Glutamatergic neuron (in vitro differentiated cells): Measurements from ENCODE around the gene ADAT1. TPM values are rescaled to one million over a fixed set of nuclear protein-coding genes. Genes with fewer than 3 reads are reported as not detected.

ENCODE experiments used
- DNase-seq: peaks from one replicate; pipeline ENCODE4 v3.0.0; 2022
- H3K27ac Mint-ChIP-seq: one replicate; pipeline ENCODE4 v1.8.0; 2020; ENCODE audit warnings: mild to moderate bottlenecking, mixed read lengths, inconsistent platforms; ENCODE audit not compliant: unreplicated experiment
- H3K27me3 Mint-ChIP-seq: one replicate; pipeline ENCODE4 v1.8.0; 2020; ENCODE audit warnings: mild to moderate bottlenecking, moderate library complexity, mixed read lengths, inconsistent platforms; ENCODE audit not compliant: unreplicated experiment
- H3K36me3 Mint-ChIP-seq: one replicate; pipeline ENCODE4 v1.8.0; 2020; ENCODE audit warnings: mild to moderate bottlenecking, mixed read lengths, inconsistent platforms; ENCODE audit not compliant: unreplicated experiment
- H3K4me1 Mint-ChIP-seq: one replicate; pipeline ENCODE4 v1.8.0; 2020; ENCODE audit warnings: mild to moderate bottlenecking, low read depth, mixed read lengths, inconsistent platforms; ENCODE audit not compliant: unreplicated experiment
- H3K4me3 Mint-ChIP-seq: one replicate; pipeline ENCODE4 v1.8.0; 2020; ENCODE audit warnings: mild to moderate bottlenecking, mixed read lengths, inconsistent platforms; ENCODE audit not compliant: unreplicated experiment
- H3K9me3 Mint-ChIP-seq: one replicate; pipeline ENCODE4 v1.8.0; 2020; ENCODE audit warnings: mild to moderate bottlenecking, moderate library complexity, mixed read lengths, inconsistent platforms; ENCODE audit not compliant: unreplicated experiment
- total RNA-seq: library from RNA; stranded (reverse); fragmentation: NEBNext Ultra II Directional; extraction: Animal tissue kit (Norgen Biotek cat#: 25700); gene quantifications from one replicate; pipeline ENCODE4 v1.2.1, GENCODE V29; 2021; ENCODE audit not compliant: unreplicated experiment
- TF ChIP-seq, protein P1 (sequence below): fragments of 200-600 bp; sonication (generic); IDR thresholded peaks from one replicate; pipeline ENCODE4 v1.5.0; 2021; ENCODE audit not compliant: partially characterized antibody, unreplicated experiment

Gene ADAT1
- total RNA-seq, 1 donor from 2014 or later = 80.1 TPM

DNA sequence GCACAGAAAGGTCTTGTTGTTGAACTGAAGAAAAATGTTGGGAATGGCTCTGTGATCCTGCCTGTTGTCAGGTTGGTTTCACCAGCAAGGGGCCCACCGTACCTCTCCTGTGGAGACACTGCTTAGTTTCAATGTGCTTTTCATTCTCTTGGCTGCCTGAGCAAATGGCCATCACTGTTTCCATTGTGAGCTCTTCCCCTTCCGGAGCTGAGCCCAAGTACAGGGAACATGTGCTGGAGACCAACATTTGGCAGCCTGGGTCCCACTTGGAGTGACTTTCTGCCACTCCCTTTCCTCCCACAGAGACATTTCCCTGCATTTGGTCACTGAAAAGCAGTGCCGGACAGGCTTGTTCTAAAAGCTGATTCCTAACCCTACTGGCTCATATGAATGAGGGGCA, 33.8 kb downstream of the ADAT1 start:
- peaks cover 2% of the 10 kb centered on the region for H3K27me3 Mint-ChIP-seq
- no peak overlapping the region for H3K27ac Mint-ChIP-seq

DNA sequence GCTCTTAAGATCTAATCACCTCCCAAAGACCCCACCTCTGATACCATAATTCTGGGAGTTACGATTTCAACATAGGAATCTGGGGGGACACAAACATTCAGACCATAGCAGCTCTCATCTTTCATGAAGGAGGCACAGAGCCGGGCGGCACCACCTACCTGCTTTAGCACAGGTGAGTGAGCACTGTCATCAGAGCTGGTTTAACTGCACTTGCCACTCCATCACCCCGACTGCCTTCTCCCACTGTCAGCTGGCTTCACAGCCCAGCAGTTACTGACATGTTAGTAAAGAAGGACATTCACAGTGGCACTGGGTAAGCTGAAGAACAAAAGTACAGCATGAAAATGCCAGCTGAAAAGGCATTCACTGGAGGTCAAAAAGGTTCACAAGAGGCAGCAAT, 34.4 kb downstream of the ADAT1 start:
- TF ChIP-seq, protein P1, sequence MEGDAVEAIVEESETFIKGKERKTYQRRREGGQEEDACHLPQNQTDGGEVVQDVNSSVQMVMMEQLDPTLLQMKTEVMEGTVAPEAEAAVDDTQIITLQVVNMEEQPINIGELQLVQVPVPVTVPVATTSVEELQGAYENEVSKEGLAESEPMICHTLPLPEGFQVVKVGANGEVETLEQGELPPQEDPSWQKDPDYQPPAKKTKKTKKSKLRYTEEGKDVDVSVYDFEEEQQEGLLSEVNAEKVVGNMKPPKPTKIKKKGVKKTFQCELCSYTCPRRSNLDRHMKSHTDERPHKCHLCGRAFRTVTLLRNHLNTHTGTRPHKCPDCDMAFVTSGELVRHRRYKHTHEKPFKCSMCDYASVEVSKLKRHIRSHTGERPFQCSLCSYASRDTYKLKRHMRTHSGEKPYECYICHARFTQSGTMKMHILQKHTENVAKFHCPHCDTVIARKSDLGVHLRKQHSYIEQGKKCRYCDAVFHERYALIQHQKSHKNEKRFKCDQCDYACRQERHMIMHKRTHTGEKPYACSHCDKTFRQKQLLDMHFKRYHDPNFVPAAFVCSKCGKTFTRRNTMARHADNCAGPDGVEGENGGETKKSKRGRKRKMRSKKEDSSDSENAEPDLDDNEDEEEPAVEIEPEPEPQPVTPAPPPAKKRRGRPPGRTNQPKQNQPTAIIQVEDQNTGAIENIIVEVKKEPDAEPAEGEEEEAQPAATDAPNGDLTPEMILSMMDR = no peak
- no peaks in the 10 kb centered on the region for H3K36me3 Mint-ChIP-seq
- H3K9me3 Mint-ChIP-seq = peaks cover 4% of the 10 kb centered on the region
- H3K4me3 Mint-ChIP-seq = no peak overlapping the region
- DNase-seq = no peak
- peaks cover 16% of the 10 kb centered on the region for H3K4me1 Mint-ChIP-seq
- no peak overlapping the region for H3K27ac Mint-ChIP-seq
- H3K27me3 Mint-ChIP-seq = peaks cover 2% of the 10 kb centered on the region

More for the DNA sequence above, 33.8 kb downstream of the ADAT1 start:
- TF ChIP-seq, protein P1 = no peak
- Mint-ChIP-seq H3K36me3 (no peaks in the 10 kb centered on the region), H3K9me3 (peaks cover 4% of the 10 kb centered on the region), H3K4me1 (peaks cover 22% of the 10 kb centered on the region), H3K4me3 (no peak overlapping the region)
- DNase-seq = no peak

DNA sequence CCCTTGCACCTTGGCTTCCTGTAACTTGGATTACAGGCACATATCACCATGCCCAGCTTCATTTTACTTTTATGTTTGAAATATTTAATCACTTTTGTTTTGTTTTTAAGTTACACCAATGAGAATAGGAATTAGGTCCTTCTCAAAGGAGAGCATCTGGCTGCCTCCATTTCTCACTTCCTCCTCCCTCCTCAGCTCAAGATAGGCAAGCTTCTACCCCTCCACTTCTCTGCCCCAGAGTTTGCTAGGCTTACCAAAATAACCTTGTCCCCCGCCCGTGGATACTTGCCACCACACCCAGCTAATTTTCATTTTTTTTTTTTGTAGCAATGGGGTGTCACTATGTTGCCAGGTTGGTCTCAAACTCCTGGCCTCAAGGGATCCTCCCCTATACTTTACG, 39.0 kb downstream of the ADAT1 start:
- TF ChIP-seq, protein P1 = no peak
- H3K4me3 Mint-ChIP-seq = no peak overlapping the region
- no peaks in the 10 kb centered on the region for H3K4me1 Mint-ChIP-seq
- no peaks in the 10 kb centered on the region for H3K36me3 Mint-ChIP-seq
- DNase-seq = no peak
- H3K9me3 Mint-ChIP-seq = peaks cover 8% of the 10 kb centered on the region
- H3K27ac Mint-ChIP-seq = no peak overlapping the region
- peaks cover 2% of the 10 kb centered on the region for H3K27me3 Mint-ChIP-seq

DNA sequence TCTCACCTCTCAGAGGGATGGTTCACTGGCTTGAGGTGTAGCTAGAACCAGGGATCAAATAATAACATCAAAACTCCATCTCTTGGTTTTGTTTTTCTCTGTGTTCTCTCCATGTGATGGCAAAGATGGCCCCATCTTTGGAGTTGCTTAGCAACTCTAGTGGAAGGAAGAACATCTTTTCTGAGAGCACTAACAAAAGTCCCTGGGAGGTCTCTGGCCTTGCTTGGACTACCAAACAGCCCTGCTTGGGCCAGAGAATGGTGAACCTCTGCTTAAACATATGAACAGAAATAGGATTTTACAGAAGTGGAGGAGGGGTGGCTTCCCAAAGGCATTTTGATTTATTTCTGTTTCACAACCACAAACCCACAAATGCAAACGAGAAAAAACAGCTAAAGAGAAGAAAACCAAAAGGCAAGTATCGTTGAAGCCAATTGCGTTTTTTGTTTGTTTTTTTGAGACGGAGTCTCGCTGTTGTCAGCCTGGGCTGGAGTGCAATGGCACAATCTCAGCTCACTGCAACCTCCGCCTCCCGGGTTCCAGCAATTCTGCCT, 43.7 kb downstream of the ADAT1 start:
- H3K36me3 Mint-ChIP-seq = no peaks in the 10 kb centered on the region
- H3K4me1 Mint-ChIP-seq = no peaks in the 10 kb centered on the region
- no peaks in the 10 kb centered on the region for H3K27me3 Mint-ChIP-seq
- no peak for DNase-seq
- H3K4me3 Mint-ChIP-seq = no peak overlapping the region
- TF ChIP-seq, protein P1 = no peak
- peaks cover 5% of the 10 kb centered on the region for H3K9me3 Mint-ChIP-seq
- no peak overlapping the region for H3K27ac Mint-ChIP-seq

DNA sequence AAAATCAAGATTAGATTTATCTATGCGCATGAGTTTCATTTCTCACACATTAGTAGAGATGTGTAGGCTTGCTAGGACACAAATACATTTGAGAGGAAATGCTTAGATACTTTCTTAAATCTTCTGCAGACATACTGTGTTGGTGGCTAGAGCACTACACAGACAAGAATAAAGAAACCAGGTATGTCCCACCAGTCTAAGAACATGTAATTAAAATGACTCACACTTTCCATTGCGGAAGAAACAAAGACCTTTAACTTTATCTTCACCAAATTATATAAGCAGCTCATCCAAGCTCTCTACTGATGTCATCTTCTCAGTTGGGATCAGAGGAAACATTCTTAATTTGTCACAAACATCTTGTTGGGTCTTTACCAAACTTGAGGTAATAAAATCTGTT, 44.4 kb downstream of the ADAT1 start:
- Mint-ChIP-seq H3K27ac (no peak overlapping the region), H3K4me3 (no peak overlapping the region), H3K9me3 (peaks cover 5% of the 10 kb centered on the region), H3K27me3 (no peaks in the 10 kb centered on the region), H3K36me3 (no peaks in the 10 kb centered on the region), H3K4me1 (no peaks in the 10 kb centered on the region)
- TF ChIP-seq, protein P1 = no peak
- DNase-seq = no peak
